HG02840 (cell line): Measurements from ENCODE around the gene C3orf52.

Source experiments
- ATAC-seq: cut with Tn5 transposase; IDR thresholded peaks from one replicate; pipeline ENCODE4 v1.9.1; 2021; ENCODE audit warnings: mild to moderate bottlenecking, moderate library complexity, moderate number of reproducible peaks; ENCODE audit not compliant: unreplicated experiment, low FRiP score

C3orf52 gene

DNA sequence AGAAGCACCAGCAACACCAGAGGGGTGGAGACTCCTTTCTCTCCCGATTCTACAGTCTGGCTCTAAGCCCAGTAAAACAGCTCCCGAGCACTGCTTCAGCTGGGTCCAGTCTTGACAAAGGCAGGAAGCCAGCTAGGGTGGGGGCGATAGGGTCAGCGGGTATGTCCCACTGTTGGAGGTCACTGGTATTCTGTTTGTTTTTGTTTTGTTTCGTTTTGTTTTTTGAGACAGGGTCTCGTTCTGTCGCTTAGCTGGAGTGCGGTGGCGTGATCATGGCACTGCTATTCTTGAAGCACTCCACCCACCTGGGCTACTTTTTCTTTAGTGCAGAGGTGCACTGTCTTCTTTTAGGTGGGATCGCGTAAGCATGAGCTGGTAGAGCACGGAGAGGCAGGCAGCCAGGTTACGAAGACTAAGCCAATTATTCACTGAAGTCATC is 30.6 kb downstream of the C3orf52 start:
- no peak for ATAC-seq

DNA sequence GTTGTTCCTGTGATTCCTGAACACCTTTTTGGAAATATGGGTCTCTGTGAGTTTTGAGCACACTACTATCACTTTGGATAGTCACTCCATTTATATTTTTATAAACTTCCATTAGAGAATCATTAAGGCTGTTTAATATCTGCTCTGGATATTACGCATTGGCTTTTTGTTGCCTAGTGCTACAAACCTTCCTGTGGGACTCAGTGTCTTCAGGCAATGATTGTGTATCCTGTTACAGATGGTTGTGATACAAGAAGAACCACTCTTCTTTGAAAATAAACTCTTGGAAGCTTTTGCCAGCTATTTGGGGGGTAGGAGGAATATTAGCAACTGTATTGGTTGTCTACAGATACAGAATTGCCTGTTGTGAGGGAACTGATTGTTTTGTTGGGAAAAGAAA is 31.2 kb downstream of the C3orf52 start:
- no peak for ATAC-seq

DNA sequence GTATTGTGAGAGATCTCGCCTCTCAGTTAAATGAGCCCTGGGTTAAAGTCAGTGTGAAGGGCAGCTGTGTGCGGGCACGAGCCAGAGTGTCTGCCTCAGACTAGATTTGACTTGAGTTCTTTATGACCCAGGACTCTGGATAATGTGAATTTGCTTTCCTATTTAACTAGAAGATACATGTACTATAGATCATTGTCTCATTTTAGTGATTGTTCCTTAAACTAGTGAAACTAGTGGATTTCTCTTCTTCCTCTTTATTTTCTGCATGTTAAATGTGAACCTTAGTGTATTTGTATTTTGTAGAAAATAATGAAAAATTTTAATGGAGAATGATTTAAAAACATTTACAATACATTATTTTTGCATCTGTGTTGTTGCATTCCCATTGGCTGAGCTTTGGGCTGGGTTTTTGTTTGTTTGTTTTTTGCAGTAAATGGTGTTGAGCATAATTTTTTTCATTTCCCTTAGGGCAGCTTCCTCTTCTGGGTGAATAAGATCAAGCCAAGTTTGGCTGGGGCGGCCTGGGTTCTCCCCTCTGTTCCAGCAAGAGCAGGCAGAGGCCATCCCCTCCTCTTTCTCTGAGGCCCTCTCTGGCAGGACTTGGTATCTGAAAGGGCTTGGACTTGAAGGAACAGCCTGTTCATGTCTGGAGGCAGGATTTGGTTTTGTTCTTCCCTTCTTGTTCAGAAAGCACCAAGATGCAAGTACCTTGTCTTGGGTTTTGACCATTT is 31.8 kb downstream of the C3orf52 start:
- ATAC-seq, result no peak

DNA sequence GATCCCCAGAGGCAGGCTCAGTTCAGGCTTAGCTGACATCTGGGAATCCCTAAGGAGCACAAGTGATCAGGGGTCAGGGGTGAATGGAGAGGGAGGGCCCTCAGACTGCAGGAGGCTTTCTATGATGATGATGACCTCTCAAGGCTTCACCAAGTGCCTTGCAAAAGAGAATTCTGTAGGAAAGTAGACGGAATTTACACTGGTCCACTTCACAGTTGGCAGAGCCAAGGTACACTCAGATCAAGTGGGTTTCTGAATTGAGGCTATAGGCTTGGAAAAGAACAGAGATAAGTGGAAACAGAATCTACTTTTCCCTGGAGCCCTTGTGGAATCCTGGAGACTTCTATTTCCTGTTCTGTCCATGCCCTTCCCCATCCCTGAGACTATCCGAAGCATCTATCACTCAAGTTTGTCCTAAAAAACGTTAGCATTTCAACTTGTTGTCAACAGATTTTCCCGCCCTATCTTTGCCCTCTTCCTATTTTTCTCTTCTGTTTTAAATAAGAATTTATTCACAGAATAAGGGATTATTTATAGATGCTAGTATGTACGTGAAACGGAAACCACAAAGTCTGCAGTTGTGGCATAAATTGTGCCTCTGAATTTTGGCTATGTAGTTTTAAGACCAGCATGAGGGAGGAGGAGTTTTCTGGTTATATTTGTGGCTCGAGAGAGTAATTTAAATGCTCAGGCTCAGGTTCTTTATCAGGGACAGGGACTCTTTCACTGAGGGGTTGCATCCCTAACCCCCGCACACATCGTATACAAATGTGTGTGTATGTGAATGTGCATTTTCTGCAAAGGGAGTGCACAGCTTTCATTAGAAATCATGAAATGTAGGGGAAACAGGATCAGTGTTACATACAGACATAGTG is 34.0 kb downstream of the C3orf52 start:
- no peak for ATAC-seq

DNA sequence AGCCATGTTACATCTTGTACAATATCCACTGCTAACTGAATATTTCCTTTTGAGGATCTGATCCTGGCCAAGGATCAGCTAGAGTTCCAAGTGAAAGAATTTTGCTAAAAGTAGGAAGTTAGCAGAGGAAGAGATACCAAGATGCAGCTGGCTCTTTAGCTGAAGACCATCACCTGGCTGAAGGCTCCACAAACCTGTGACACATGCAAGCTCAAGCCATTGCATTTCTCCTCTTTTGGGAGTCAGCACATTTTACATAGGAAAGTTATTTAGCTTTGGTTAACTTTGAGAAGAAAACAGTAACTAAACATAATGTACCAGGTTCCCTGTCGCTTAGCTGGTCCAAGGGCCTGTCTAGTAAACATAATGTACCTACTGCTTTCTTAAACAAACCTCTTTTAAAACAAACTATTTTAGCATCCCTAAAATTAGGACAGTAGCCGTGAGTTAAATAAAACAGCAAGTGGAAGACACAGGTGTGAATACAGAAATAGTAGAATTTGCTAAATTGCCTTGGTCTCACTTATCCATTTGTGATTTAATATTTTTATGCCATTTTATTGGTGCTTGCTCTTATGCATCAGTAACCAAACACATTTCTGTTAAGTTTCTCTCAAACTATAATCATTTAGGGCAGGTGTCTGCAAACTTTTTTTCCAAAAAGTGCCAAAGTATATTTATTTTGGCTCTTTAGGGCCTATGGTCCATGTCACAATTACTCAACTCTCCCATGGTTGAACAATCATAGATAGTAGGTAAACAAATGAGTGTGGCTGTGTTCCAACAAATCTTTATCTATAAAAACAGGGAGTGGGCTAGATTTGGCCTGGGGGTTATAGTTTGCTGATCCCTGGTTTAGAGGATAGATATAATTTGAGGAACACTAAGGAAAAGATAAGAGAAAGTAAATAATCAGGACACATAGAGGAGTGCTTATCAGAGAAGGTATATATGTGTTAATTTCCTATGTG is 35.7 kb downstream of the C3orf52 start:
- ATAC-seq, result no peak

DNA sequence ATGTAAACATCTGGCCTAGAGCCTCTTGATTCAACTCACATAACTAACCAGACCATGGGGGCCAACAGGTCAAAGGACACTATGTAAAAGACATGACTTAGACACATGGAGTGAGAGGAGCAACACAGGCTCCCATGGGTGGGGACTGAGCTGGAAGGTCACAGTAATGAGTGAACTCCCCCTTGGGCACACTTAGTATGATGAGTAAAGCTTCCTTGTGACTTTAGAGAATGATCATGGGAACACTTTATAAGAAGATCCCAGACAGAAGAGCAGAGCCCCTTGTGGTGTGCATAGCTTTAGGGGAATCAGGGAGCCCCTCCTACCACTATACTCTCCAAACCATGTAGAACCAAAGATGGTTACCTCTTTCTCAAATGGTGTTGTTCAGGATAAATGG is 36.7 kb downstream of the C3orf52 start:
- no peak for ATAC-seq

DNA sequence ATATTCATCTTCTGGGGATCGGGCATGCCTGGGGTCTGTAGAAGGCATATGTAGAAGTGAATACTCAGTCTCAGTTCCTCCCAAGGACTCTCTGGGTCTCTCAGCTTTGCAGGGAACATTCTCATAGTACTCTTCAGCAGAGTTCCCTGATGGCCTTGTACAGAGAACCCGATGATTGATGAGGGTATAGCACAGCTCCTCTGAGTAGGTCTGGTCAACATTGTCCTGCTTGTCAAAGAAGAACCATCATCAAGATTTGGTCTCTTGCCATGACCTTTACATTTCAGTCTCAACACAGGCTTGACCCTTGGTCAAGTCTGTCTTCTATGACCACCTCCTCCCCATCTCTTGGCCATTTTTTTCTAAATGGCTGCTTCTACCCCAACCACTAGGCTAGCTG is 37.4 kb downstream of the C3orf52 start:
- no peak for ATAC-seq

DNA sequence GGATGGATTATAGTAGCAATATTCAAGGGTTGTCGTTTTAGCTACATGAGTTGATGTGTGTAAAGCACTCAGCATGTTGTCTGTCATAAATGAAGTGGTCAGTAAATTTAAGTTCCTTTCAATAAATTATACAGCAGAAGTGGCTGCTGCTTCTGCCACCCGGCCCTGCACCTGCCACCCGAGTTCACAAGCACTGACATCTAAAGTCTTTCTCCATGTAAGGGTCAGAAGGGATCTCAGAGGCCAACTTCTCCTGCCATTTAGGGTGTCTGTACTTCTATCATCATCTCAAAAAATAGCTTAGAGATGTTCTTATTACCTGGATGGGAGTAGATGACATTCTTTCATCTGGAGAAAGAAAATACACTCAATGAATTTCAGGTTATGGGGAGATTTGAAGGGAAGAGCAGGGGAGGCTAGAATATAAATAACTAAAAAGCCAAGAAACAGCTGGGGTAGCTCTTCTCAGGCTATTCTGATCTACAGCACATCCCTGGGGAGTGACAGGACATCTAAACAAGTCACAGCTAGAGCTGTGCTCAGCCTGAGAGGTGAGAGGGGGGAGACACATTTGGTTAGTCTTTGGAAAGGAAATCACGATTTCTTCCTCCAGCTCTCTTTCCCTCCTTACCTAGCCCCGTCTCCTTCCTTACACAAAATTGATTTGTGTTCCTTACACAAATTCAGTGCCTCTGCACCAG is 38.9 kb downstream of the C3orf52 start:
- no peak for ATAC-seq

DNA sequence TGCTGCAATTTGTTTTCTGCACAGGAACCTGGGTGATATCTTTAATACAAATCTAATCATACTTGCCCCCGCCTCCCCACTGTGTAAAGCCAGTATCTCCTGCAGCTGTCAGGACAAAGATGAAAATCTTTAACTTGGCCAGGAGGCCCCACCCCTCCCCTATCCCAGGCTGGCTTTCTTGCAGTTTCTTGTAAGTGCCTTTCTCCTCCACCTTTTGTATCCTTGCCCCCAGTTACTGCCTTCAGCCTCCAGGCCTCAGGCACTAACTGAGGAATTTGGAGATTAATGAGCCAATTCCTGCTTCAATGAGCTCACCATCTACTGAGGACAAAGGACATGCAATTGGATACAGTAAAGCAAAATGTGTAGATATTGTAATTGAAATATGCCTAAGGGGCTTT is 40.3 kb downstream of the C3orf52 start:
- no peak for ATAC-seq

DNA sequence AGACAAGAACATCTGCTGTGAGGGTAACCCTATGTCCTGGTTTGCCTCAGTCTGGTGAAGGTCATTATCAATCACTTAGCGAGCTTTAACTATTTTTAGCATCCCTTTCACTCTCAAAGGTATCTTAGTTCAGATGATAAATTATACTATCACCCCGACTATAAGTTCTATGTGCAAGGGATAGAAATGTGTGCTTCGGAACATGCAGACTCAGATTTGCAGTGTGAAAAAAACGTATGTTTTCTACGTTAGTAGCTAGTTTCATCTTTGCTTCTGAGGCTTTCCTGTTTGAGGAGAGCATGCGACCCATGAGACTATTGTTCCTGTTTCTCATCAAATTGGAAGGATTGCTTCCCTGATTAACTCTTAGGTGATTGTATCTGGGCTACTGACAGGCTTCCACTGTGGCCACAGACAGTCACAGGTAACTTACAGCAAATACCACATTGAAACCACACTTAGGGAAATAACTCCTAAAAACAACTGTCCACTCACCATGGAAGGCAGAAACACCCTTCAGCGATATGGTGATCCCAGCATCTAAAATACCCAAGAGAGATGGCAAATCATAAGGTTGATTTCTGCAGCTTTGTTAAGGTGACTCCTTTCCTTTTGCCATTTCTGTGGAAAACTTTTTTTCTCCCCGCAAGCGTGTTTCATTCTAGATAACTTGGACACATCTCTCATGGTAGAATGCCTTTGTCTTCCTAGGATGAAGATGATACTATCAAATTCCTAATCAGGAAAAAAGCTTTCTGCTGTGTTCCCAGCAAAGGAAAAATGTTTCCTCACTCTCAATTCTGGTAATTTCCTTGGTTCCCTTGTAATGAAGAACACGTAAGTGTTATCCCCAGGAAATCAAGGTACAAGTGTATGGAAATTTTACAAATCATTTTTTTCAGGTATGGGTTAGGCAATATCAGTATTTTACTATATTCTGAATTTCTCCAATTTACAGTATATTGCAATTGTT is 41.6 kb downstream of the C3orf52 start:
- ATAC-seq, result no peak

DNA sequence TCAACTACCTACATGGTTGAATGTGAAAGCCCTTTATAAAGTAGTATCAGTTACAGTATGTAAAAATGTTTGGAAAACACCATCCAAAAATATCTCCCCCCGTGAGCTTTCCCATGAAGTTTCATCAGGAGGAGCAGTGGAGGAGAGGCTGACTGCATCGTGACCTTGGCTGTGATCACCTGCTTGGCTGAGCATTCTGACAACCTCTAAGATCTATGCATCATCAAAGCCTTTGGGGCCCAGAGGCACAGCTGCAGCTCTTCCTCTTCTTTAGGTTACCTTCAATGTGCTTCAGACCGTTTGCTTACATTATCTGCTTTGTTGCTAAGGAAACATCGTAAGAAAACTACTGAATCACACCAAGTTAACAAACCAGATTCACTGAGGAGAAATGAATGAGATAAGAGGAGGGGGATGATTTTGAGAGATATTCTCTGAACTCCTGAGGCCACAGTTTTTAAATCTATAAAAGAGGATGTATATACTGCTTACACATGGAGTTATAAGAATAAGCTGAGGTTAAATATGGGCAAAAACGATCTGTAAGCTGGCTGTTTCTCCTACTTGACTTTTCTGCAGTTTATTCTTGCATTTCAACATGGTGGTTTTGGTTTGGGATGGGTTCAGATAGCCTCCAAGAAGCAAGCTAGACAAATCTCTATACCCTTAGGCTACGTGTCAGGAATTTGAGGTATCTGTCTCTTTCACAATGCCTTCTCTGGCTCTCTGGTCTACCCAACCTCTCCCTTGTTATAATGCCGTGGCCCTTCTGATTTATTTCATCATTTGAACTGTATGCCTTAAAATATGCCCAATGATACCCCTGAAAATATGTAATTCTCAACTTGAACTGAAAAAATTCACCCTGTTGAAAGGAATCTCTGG is 42.9 kb downstream of the C3orf52 start:
- ATAC-seq, result peak; percentile 35

DNA sequence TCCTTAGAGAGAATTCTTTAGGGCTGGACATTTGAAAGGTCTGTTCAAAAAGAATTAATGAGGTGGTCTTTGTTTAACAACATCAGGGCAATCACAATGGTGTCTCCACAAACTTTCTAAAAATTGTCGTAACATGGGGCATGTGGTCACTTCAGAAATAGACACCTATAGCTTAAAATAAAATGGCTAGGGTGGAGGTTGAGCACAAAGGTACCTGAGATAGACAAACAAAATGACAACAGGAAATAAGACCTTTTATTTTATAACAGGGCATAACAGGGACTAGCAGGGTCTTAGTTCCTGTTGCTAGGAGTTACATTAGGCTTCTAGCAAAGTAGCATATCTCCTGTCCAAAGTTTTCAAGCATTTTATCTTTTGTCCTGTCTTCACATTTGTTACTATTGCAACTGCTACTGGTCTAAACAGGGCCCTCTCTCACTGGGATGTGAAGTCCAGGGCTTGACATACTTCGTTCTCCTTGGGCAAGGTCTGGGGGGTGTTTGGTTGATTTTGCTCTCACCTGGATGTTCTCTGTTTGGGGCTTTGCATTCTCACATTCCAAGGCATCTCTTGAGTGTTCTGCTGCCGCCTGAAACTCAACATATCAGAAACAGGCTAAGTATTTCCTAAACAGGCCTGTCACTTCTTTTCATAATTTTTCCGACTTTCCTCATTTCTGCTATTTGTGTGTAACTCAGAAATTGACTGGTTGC is 43.9 kb downstream of the C3orf52 start:
- no peak for ATAC-seq

DNA sequence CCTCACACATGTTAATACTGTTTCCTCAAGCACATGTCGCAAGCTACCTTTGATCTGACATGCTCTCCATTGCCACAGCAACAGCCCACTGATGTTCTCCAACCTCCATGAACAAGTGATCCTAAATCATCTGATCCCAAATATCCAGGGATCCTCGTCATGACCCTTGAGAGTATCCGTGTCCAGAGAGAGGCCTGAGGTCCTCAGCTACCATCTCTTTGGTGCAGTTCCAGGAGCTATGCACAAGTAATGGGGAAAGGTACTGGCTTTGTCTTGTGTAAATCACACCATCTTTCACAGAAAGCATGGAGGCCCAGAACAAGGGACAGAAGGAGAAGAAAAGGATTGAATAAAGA is 44.4 kb downstream of the C3orf52 start:
- ATAC-seq, result no peak

DNA sequence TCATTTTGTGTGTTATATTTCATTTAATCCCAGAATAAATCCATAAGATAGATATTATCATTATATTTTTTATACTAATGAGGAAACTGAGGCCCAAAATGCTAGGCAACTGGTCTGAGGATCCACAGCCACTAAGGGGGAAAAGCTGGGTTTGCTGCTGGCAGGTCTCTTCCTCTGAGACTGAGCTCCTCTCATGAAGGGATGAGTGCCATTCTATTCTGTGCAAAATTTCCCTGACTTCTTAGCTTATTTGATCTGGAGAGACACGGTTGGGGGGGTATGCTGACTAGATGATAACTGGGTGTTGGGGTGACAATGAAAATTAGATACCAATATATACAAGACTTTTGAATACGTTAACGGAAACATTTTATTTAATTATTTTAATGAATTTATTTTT is 44.9 kb downstream of the C3orf52 start:
- no peak for ATAC-seq

DNA sequence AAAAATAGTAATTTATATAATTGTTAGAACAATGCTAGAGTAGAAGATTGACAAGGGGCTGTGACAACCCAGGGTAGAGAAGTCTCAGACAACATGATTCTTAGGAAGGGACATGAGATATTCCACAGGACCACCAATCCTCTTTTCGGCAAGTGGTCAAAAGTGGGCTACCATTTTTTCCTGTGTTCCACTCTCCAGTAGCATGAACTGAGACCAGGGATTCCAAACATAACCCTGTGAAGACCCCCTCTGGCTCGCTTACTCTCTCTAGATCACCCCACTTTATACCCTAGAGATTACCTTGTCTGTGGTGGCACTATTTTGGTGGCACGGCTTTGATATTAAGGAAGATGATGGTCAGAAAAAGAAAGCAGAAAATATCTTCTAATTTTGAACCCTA is 45.9 kb downstream of the C3orf52 start:
- ATAC-seq, result no peak

DNA sequence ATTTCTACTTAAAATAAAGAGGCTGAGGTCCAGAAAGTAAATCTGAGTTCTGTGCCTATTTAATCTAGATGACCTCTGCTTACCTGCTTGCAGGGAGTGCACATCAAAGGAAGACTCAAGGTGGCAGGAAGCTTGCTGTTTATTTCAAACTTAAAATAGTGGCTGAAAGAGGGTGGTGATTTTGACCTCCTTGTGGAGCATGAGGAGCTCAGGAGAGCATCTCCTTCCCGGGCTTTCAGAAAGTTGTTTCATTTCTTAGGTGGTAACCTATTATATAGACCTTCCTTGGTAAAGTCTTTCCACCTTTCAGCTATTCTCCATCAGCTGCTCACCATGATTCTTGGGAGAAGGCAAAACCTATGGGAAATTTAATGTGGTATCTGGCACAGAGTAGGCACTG is 46.4 kb downstream of the C3orf52 start:
- ATAC-seq, result no peak

DNA sequence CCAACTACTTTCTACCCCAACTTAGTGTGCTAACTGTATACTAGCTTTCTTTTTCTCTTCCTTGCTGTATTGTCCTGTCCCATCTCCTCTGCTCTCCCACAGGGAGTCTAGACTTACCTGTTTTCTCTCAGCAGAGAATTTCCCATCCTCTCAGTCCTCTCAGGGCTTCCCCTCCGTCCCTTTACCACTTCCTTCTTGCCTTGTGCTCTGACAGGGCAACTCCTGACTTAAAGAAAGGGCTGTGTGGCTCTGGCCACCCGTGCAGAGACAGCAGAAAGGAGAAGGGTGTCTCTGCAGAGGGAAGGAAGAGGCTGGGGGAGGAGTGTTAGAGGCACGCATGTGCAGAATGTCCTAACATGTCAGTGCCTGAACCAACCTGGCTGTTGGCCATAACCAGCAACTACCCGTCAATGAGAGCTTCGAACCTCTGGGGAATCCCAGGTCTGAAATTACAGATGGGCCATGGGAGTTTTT is 46.8 kb downstream of the C3orf52 start, which contains the start of gene GCSAM:
GCSAM (minus strand) TSS at position 274 of the 474 bp plus-strand sequence; CDS start at position 146, 128 bp downstream.
- ATAC-seq, result peak; percentile 77
